Activated T-cell treated with anti-CD3 and anti-CD28 coated beads, Interleukin-2, amount 50 U/mL, for 24 hours (primary cell): Measurements from ENCODE around the gene RICTOR.
"Not testable (repeated sequence)": the region's sequence is repeated elsewhere in the genome, so short reads cannot be mapped to it uniquely, and the experiment has no call there.

Source experiments
- DNase-seq: peaks from one replicate; pipeline ENCODE4 v3.0.0-alpha.2; 2020
- H3K27ac Mint-ChIP-seq: 2 replicates; pipeline ENCODE4 v1.8.0; 2020; ENCODE audit warnings: mild to moderate bottlenecking, mixed read lengths
- H3K27me3 Mint-ChIP-seq: 2 replicates; pipeline ENCODE4 v1.8.0; 2020; ENCODE audit warnings: mixed read lengths
- H3K36me3 Mint-ChIP-seq: 2 replicates; pipeline ENCODE4 v1.8.0; 2020; ENCODE audit warnings: low read depth, mixed read lengths
- H3K4me1 Mint-ChIP-seq: 2 replicates; pipeline ENCODE4 v1.8.0; 2020; ENCODE audit warnings: low read depth, mixed read lengths
- H3K4me3 Mint-ChIP-seq: 2 replicates; pipeline ENCODE4 v1.8.0; 2020; ENCODE audit warnings: mild to moderate bottlenecking, moderate library complexity, mixed read lengths
- H3K9me3 Mint-ChIP-seq: 2 replicates; pipeline ENCODE4 v1.8.0; 2020; ENCODE audit warnings: mixed read lengths

The RICTOR gene

DNA sequence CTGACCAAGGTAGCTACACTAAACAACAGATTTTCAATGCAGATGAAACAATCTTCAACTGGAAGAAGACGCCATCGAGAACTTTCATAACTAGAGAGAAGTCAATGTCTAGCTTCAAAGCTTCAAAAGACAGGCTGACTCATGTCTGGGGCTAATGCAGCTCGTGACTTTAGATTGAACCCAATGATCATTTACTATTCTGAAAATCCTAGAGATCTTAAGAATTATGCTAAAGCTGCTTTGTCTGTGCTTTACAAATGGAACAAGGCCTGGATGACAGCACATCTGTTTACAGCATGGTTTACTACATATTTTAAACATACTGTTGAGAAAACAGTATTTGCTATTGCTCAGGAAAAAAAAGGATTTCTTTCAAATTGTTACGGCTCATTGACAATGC, 54.9 kb downstream of the RICTOR start:
- Mint-ChIP-seq H3K27ac (peak overlapping the region; percentile 20), H3K4me3 (no peak overlapping the region), H3K36me3 (peaks cover 54% of the 10 kb centered on the region), H3K9me3 (no peaks in the 10 kb centered on the region), H3K4me1 (peaks cover 73% of the 10 kb centered on the region), H3K27me3 (no peaks in the 10 kb centered on the region)
- no peak for DNase-seq

DNA sequence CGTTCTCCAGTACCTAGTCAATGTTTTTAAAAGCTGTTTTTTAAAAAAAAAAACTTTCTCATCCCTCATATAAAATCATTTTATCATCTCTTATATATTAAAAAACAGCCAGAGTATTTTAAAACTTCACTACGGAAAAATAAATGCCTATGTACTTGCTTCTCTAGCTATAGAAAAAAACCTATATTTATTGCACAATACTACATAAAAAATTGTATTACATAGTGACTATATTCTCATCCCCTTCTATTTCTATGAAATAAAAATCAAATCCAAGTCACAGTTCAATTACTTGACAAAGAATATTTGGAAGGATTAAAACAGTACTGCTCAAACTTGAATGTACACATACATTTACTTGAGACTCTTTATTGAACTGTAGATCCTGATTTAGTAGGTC, 56.7 kb downstream of the RICTOR start:
- no peak overlapping the region for H3K27ac Mint-ChIP-seq
- H3K36me3 Mint-ChIP-seq: peaks cover 66% of the 10 kb centered on the region

DNA sequence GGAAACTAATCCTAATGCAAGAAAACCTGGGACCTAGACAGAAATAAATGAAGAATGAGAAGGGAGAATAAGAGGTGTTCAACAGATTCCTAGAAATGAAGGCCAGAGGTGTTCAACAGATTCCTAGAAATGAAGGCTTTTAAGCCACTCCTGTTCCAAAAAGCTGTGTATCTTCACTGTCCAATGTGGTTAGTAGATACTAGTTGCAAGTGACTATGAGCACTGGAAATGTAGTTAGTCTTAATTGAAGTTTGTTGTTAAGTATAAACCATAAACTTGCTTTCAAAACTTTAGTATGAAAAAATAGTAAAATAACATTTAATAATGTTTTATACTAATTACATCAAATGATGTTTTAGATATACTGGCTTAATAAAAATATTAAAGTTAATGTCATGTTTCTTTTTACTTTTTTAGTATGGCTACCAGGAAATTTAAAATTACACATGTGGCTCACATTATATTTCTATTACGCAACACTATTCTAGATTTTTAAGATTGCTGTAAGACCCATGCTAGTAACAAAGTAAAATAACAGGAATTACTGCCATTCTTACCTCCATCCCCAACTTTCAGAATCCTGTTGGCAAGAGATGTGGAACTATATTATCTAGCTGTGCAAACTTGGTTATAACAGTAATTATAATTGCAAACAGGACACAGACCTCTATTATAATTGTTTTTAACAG, 57.5 kb downstream of the RICTOR start:
- Mint-ChIP-seq H3K36me3 (peaks cover 74% of the 10 kb centered on the region), H3K4me3 (no peak overlapping the region), H3K4me1 (peaks cover 52% of the 10 kb centered on the region), H3K9me3 (peaks cover 14% of the 10 kb centered on the region), H3K27me3 (no peaks in the 10 kb centered on the region), H3K27ac (no peak overlapping the region)
- DNase-seq: no peak

More for the DNA sequence above, 56.7 kb downstream of the RICTOR start:
- H3K4me1 Mint-ChIP-seq: peaks cover 58% of the 10 kb centered on the region
- no peak for DNase-seq
- H3K27me3 Mint-ChIP-seq: no peaks in the 10 kb centered on the region
- no peak overlapping the region for H3K4me3 Mint-ChIP-seq
- peaks cover 7% of the 10 kb centered on the region for H3K9me3 Mint-ChIP-seq

DNA sequence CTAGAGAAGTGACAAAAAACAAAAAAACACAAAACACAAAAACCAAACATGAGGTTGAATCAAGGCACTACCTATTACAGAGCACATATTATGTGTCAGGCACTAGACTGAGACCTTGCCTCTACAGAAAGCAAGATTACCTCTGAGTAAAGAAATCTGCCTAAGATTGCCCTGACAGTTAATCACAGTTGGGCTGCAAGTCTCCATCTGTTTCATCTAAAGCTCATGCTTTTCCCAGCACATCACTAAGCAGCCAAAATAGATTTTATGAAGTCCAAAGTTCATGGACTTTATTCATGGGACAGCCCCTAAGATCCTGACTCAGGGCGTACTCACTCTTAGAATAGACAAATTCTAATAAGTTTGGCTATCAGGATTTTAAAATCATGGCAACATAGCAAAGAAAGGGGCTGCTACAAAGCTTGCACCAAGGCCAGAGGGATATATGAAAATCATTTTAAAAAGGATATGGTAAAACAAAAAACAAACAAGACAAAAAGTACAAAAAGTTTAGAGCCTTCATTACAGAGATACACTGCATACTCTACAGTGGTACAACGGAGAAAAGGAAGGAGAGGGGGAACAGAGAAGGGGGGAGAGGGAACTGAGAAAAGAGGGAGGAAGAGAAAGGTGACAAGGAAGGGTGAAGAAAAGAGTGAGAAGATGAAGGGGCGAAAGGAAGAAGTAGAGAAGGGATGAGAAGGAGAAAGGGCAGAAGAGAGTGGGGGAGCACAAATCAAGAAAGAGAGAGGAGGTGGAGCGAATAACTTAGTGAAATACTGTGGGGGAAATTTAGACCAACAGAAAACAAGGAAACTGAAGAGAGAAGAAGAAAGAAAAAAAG, 58.2 kb downstream of the RICTOR start:
- Mint-ChIP-seq H3K4me1 (peaks cover 45% of the 10 kb centered on the region), H3K27ac (peak overlapping the region; percentile 83), H3K9me3 (peaks cover 19% of the 10 kb centered on the region), H3K27me3 (no peaks in the 10 kb centered on the region), H3K36me3 (peaks cover 75% of the 10 kb centered on the region), H3K4me3 (no peak overlapping the region)
- DNase-seq: no peak

DNA sequence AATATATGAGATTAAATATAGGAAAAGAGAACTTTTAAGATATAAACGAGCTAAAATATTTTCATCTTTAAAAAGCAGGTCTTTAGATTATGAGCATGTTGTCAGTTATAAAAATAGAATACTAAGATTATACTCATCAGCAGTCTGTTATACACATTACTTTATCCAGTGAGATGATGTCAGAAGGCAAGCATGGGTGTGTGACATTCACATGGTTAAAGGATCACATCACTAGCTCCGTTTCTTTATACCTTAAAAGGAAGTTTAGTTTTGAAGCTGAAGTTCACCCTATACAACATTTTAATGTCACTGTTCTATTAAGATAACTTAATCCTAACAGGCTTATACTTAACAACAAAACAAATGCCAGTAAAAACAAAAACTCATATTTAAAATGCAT, 59.6 kb downstream of the RICTOR start:
- Mint-ChIP-seq H3K36me3 (peaks cover 75% of the 10 kb centered on the region), H3K4me1 (peaks cover 46% of the 10 kb centered on the region), H3K4me3 (no peak overlapping the region), H3K27me3 (no peaks in the 10 kb centered on the region), H3K27ac (no peak overlapping the region), H3K9me3 (peaks cover 29% of the 10 kb centered on the region)
- no peak for DNase-seq

DNA sequence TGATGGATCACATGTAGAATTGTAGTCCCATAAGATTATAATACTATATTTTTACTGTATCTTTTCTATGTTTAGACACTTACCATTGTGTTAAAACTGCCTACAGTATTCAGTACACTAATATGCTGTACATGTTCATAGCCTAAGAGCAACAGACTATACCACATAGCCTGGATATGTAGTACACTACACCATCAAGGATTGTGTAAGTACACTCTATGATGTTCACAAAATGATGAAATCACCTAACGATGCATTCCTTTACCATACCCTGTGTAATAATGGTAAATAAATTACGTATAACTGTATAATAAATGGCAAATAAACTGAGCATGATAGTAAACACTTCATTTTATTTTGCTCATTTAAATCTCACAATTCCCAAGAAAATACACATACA, 60.3 kb downstream of the RICTOR start:
- H3K9me3 Mint-ChIP-seq: peaks cover 29% of the 10 kb centered on the region
- peaks cover 44% of the 10 kb centered on the region for H3K4me1 Mint-ChIP-seq
- no peak overlapping the region for H3K27ac Mint-ChIP-seq
- peaks cover 69% of the 10 kb centered on the region for H3K36me3 Mint-ChIP-seq
- H3K4me3 Mint-ChIP-seq: no peak overlapping the region
- no peaks in the 10 kb centered on the region for H3K27me3 Mint-ChIP-seq
- DNase-seq: no peak

DNA sequence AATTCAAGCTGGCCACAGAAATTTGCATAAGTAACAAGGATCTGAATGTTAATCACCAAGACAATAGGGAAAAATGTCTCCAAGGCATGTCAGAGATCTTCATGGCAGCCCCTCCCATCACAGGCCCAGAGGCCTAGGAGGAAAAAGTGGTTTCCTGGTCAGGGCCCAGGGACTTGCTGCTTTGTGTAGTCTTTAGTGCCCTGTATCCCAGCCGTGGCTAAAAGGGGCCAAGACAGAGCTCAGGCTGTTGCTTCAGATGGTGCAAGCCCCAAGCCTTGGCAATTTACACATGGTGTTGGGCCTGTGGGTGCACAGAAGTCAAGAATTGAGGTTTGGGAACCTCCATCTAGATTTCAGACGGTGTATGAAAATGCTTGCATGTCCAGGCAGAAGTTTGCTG, 63.2 kb downstream of the RICTOR start:
- not testable (repeated sequence) for H3K27ac Mint-ChIP-seq, H3K27me3 Mint-ChIP-seq, H3K4me3 Mint-ChIP-seq, DNase-seq
- H3K4me1 Mint-ChIP-seq: peaks cover 27% of the 10 kb centered on the region
- peaks cover 29% of the 10 kb centered on the region for H3K9me3 Mint-ChIP-seq
- H3K36me3 Mint-ChIP-seq: peaks cover 47% of the 10 kb centered on the region

DNA sequence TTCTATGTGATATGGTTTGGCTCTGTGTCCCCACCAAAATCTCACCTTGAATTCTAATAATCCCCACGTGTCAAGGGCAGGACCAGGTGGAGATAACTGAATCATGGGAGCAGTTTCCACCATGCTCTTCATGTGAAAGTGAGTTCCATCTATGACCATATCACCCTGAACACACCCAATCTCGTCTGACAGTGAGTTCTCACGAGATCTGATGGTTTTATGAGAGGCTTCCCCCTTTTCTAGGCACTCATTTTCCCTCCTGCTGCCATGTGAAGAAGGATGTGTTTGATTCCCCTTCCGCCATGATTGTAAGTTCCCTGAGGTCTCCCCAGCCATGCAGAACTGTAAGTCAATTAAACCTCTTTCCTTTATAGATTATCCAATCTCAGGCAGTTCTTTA, 64.2 kb downstream of the RICTOR start:
- Mint-ChIP-seq H3K27ac (no peak overlapping the region), H3K36me3 (peaks cover 42% of the 10 kb centered on the region), H3K4me1 (peaks cover 30% of the 10 kb centered on the region), H3K4me3 (no peak overlapping the region), H3K27me3 (no peaks in the 10 kb centered on the region), H3K9me3 (peaks cover 29% of the 10 kb centered on the region)
- no peak for DNase-seq

DNA sequence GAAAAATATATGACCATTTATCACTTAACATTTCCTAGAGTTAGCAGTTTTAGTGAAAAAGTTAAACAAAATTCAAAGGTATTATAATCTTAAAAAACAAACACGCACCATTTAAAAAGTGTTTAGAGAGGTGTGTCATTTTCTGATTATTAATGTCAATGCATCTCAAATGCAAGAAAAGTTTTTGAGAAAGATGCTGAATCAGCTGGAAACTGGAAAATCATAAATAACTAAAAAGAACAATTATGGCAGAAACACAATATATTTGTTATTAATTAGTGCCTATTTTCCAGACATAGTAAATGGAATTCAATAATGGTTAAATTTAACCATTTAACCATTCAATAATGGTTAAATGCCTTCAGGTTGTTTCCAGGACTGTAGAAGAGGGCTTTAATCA, 64.9 kb downstream of the RICTOR start:
- peaks cover 29% of the 10 kb centered on the region for H3K9me3 Mint-ChIP-seq
- peaks cover 42% of the 10 kb centered on the region for H3K36me3 Mint-ChIP-seq
- DNase-seq: no peak
- H3K27me3 Mint-ChIP-seq: no peaks in the 10 kb centered on the region
- H3K27ac Mint-ChIP-seq: no peak overlapping the region
- no peak overlapping the region for H3K4me3 Mint-ChIP-seq
- peaks cover 31% of the 10 kb centered on the region for H3K4me1 Mint-ChIP-seq

DNA sequence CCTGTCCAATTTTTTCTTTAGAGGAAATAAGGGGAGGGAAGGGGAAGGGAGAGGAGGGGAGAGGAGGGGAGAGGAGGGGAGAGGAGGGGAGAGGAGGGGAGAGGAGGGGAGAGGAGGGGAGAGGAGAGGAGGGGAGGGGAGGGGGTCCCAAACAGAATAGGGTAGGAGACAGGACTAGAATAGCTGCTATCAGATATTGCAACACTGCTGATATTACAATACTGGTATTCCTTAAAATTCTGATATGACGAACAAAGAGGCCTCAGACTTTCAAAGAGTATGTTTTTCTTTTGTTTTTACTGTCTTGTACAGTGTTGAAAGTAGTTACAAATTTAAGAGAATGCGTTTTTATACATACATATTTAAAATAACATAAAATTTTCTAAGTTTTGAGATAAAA, 67.5 kb downstream of the RICTOR start:
- Mint-ChIP-seq H3K9me3 (peaks cover 13% of the 10 kb centered on the region), H3K36me3 (peaks cover 34% of the 10 kb centered on the region), H3K27me3 (no peaks in the 10 kb centered on the region), H3K27ac (no peak overlapping the region), H3K4me1 (peaks cover 48% of the 10 kb centered on the region), H3K4me3 (no peak overlapping the region)
- no peak for DNase-seq

DNA sequence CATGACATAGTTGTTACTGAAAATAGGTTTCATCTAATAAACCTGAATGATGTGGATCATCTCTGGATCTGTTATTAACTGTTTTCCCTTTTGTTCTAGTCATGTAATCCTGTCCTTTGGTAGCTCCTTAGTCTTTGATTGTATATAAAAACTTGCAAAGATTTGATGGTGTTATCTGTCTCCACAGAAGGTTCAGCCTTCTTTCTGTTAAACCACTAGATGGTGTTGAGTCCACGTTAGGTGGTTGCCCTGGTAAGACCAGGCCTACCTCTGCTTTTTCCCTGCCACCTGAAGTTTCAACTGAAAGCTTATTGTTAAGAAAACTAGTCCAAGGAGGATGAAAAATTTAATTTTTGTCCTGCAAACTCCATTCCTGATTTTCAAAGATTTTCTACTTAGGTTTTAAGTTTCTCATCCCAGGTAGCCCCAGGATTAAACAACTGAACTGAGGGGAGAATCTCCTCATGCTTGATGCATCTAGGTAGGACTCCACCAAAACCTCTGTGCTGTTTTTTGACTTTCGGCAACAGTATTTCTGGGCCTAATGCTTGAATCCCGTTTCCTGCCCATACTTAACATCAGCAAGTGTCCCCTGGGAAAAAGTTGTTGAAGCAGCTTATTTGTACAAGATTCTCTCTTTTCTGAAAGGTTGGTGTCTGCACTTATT, 68.5 kb downstream of the RICTOR start:
- H3K4me1 Mint-ChIP-seq: peaks cover 56% of the 10 kb centered on the region
- DNase-seq: no peak
- H3K4me3 Mint-ChIP-seq: no peak overlapping the region
- H3K27ac Mint-ChIP-seq: peak overlapping the region; percentile 16
- H3K9me3 Mint-ChIP-seq: peaks cover 9% of the 10 kb centered on the region
- peaks cover 32% of the 10 kb centered on the region for H3K36me3 Mint-ChIP-seq
- no peaks in the 10 kb centered on the region for H3K27me3 Mint-ChIP-seq

DNA sequence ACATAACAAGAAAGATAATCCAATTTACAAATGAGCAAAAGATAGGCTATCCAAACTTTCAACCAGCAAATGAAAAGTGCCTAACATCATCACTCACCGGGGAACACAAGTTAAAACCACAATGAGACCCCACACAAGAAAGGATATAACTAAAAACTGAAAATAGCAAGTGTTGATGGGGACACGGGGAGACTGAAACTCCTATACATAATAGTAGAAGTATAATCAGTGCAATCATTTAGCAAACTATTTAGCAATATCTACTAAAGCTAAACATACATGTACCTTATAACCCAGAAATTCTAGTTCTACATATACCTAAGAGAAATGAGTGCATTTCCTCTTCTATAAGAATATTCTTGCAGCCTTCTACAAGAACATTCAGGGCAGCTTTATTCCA, 72.5 kb downstream of the RICTOR start:
- no peak overlapping the region for H3K4me3 Mint-ChIP-seq
- no peaks in the 10 kb centered on the region for H3K27me3 Mint-ChIP-seq
- peaks cover 2% of the 10 kb centered on the region for H3K9me3 Mint-ChIP-seq
- H3K4me1 Mint-ChIP-seq: peaks cover 58% of the 10 kb centered on the region
- DNase-seq: no peak
- H3K27ac Mint-ChIP-seq: no peak overlapping the region
- H3K36me3 Mint-ChIP-seq: peaks cover 47% of the 10 kb centered on the region

DNA sequence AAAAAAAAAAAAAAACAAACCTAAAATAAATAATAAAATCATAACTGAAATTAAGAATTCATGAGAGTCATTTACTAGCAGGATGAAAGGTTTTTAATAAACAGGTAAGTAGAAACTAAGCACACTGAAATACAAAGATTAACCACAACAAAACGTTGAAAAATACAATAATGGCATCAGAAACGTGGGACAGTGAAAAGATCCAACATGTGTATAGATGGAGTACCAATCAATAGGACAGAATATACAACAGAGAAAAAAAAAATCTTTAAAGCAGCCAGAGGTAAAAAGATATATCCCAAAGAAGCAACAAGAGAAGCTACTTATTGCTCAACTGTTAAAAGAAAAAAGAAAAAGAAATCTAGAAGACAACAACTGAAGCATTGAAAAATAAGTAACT, 75.2 kb downstream of the RICTOR start:
- no peak overlapping the region for H3K27ac Mint-ChIP-seq
- H3K9me3 Mint-ChIP-seq: peaks cover 2% of the 10 kb centered on the region
- H3K27me3 Mint-ChIP-seq: no peaks in the 10 kb centered on the region
- H3K4me1 Mint-ChIP-seq: peaks cover 50% of the 10 kb centered on the region
- peaks cover 58% of the 10 kb centered on the region for H3K36me3 Mint-ChIP-seq
- no peak for DNase-seq
- no peak overlapping the region for H3K4me3 Mint-ChIP-seq

DNA sequence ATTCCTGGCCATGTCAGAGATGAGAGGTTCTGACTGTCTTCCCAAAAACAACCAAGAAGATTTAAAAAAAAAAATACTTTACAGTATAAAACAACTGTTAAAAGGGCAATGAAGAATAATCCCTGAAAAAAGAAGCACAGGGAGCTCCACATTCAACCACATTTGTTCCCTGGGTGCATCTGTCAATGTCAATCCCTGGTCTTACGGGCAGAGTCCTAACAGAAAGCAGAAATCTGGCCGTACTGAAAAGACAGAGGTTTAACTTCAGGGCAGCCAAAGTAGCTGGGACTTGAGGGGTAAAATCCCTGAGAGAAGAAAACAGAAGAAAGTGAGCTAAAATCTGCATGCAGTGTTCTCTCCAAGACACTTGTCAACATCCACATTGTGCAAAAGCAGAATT, 76.6 kb downstream of the RICTOR start:
- Mint-ChIP-seq H3K27me3 (no peaks in the 10 kb centered on the region), H3K9me3 (peaks cover 2% of the 10 kb centered on the region), H3K36me3 (peaks cover 54% of the 10 kb centered on the region), H3K27ac (no peak overlapping the region), H3K4me3 (no peak overlapping the region), H3K4me1 (peaks cover 45% of the 10 kb centered on the region)
- no peak for DNase-seq

DNA sequence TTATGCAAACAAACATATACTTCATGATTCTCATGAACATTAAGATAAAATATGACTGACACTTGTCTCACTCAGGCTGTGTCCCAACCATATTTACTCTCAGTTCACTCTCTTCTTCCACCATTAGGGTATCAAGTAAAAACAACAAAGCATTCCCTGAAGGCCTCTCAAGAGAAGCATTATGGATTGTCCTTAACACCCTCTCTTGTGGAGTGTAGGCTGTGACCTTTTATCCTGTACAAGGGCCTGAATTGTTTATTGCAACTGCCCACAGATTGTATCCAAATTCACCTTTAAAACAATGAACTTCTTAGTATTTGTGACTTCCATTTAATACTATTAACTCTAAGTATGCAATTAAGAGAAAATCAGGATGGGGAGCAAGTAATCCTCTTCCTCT, 78.1 kb downstream of the RICTOR start:
- peaks cover 49% of the 10 kb centered on the region for H3K36me3 Mint-ChIP-seq
- no peak overlapping the region for H3K4me3 Mint-ChIP-seq
- peaks cover 2% of the 10 kb centered on the region for H3K9me3 Mint-ChIP-seq
- H3K27me3 Mint-ChIP-seq: no peaks in the 10 kb centered on the region
- peaks cover 30% of the 10 kb centered on the region for H3K4me1 Mint-ChIP-seq
- DNase-seq: no peak
- H3K27ac Mint-ChIP-seq: peak overlapping the region; percentile 44
